Hepatocyte (in vitro differentiated cells): ENCODE data around the gene DVL1. TPM values are rescaled to one million over a fixed set of nuclear protein-coding genes. Genes with fewer than 3 reads are reported as not detected.

Source experiments
- DNase-seq: peaks from one replicate; pipeline ENCODE4 v3.0.0-alpha.2; 2016; ENCODE audit warnings: low spot score
- H2AFZ ChIP-seq: fragments of 200-600 bp; sonication (generic); 2 replicates; pipeline ENCODE4 v1.6.0; 2016; ENCODE audit warnings: antibody characterized with exemption, mild to moderate bottlenecking
- H3K27ac ChIP-seq: fragments of 200-600 bp; sonication (generic); 2 replicates; pipeline ENCODE4 v1.5.1; 2016; ENCODE audit warnings: mild to moderate bottlenecking
- H3K27me3 ChIP-seq: fragments of 200-600 bp; sonication (generic); 2 replicates; pipeline ENCODE4 v1.6.1; 2016
- H3K36me3 ChIP-seq: fragments of 200-600 bp; sonication (generic); replicated peaks from 2 replicates; pipeline ENCODE4 v1.5.1; 2016; ENCODE audit warnings: low read depth; ENCODE audit not compliant: insufficient read depth
- H3K4me1 ChIP-seq: fragments of 200-600 bp; sonication (generic); 2 replicates; pipeline ENCODE4 v1.5.1; 2016; ENCODE audit warnings: mild to moderate bottlenecking, moderate library complexity; ENCODE audit not compliant: insufficient read depth
- H3K4me2 ChIP-seq: fragments of 200-600 bp; sonication (generic); 2 replicates; pipeline ENCODE4 v1.6.0; 2016
- H3K4me3 ChIP-seq: fragments of 200-600 bp; sonication (generic); 2 replicates; pipeline ENCODE4 v1.5.1; 2016; ENCODE audit warnings: mild to moderate bottlenecking
- H3K79me2 ChIP-seq: fragments of 200-600 bp; sonication (generic); 2 replicates; pipeline ENCODE4 v1.6.0; 2017; ENCODE audit warnings: mild to moderate bottlenecking
- H3K9me2 ChIP-seq: fragments of 200-600 bp; sonication (generic); replicated peaks from 2 replicates; pipeline ENCODE4 v1.6.0; 2017; ENCODE audit warnings: mild to moderate bottlenecking; ENCODE audit not compliant: insufficient read depth
- H3K9me3 ChIP-seq: fragments of 200-600 bp; sonication (generic); 2 replicates; pipeline ENCODE4 v1.5.1; 2016; ENCODE audit warnings: low read depth, mild to moderate bottlenecking
- H4K20me1 ChIP-seq: fragments of 200-600 bp; sonication (generic); 2 replicates; pipeline ENCODE4 v1.6.0; 2016; ENCODE audit warnings: mild to moderate bottlenecking; ENCODE audit not compliant: insufficient read depth, poor library complexity, severe bottlenecking
- EZH2 ChIP-seq: fragments of 200-600 bp; sonication (generic); IDR thresholded peaks from 2 replicates; pipeline ENCODE4 v1.6.1; 2016; ENCODE audit warnings: antibody characterized with exemption, mild to moderate bottlenecking, borderline replicate concordance
- EZH2phosphoT487 ChIP-seq: fragments of 200-600 bp; sonication (generic); IDR thresholded peaks from one replicate; pipeline ENCODE4 v1.6.1; 2018; ENCODE audit warnings: antibody characterized with exemption, mild to moderate bottlenecking, low read depth, moderate library complexity; ENCODE audit not compliant: unreplicated experiment, severe bottlenecking
- WGBS: methylation state at CpG from one replicate; pipeline ENCODE4 v1.1.6; 2016; ENCODE audit warnings: low lambda C conversion rate; ENCODE audit errors: missing lambda C conversion rate; 5-methylcytosine and 5-hydroxymethylcytosine counted together
- polyA plus RNA-seq: library from polyadenylated mRNA; unstranded; fragments of >200 nt; fragmentation: Nextera tagmentation; extraction: Ambion mirVana; gene quantifications from 2 replicates; pipeline ENCODE4 v1.2.1, GENCODE V29; 2016
- total RNA-seq: library from RNA; depleted of rRNA; stranded (reverse); fragments of >200 nt; gene quantifications from 2 replicates; pipeline ENCODE4 v1.2.3, GENCODE V29; 2014
- TF ChIP-seq, protein P1 (sequence below): fragments of 200-600 bp; sonication (generic); IDR thresholded peaks from 2 replicates; pipeline ENCODE4 v1.5.1; 2016; ENCODE audit warnings: antibody characterized with exemption, mild to moderate bottlenecking; ENCODE audit not compliant: poor library complexity

The DVL1 gene
- total and polyA plus RNA-seq, 2 experiments from 2014 or later = 49.1 to 61.6 TPM

GRCh38 chr1:1354271-1355247 is 5.3 kb upstream of the DVL1 start:
- H2AFZ ChIP-seq = no peak overlapping the region
- H3K4me2 ChIP-seq = peak overlapping the region; percentile 90
- no peak overlapping the region for H3K4me3 ChIP-seq
- H3K4me1 ChIP-seq = peaks cover 39% of the 10 kb centered on the region
- no peak for DNase-seq
- peaks cover 41% of the 10 kb centered on the region for H3K79me2 ChIP-seq
- H3K27me3 ChIP-seq = no peaks in the 10 kb centered on the region
- peaks cover 16% of the 10 kb centered on the region for H4K20me1 ChIP-seq
- H3K9me3 ChIP-seq = no peaks in the 10 kb centered on the region
- no peak for TF ChIP-seq EZH2phosphoT487
- TF ChIP-seq, protein P1, sequence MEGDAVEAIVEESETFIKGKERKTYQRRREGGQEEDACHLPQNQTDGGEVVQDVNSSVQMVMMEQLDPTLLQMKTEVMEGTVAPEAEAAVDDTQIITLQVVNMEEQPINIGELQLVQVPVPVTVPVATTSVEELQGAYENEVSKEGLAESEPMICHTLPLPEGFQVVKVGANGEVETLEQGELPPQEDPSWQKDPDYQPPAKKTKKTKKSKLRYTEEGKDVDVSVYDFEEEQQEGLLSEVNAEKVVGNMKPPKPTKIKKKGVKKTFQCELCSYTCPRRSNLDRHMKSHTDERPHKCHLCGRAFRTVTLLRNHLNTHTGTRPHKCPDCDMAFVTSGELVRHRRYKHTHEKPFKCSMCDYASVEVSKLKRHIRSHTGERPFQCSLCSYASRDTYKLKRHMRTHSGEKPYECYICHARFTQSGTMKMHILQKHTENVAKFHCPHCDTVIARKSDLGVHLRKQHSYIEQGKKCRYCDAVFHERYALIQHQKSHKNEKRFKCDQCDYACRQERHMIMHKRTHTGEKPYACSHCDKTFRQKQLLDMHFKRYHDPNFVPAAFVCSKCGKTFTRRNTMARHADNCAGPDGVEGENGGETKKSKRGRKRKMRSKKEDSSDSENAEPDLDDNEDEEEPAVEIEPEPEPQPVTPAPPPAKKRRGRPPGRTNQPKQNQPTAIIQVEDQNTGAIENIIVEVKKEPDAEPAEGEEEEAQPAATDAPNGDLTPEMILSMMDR = no peak
- TF ChIP-seq EZH2 = no peak
- H3K27ac ChIP-seq = no peak overlapping the region
- no peaks in the 10 kb centered on the region for H3K9me2 ChIP-seq
- H3K36me3 ChIP-seq = no peaks in the 10 kb centered on the region
- 66% methylated on average over 83 of the region's 116 CpGs for WGBS

DNA sequence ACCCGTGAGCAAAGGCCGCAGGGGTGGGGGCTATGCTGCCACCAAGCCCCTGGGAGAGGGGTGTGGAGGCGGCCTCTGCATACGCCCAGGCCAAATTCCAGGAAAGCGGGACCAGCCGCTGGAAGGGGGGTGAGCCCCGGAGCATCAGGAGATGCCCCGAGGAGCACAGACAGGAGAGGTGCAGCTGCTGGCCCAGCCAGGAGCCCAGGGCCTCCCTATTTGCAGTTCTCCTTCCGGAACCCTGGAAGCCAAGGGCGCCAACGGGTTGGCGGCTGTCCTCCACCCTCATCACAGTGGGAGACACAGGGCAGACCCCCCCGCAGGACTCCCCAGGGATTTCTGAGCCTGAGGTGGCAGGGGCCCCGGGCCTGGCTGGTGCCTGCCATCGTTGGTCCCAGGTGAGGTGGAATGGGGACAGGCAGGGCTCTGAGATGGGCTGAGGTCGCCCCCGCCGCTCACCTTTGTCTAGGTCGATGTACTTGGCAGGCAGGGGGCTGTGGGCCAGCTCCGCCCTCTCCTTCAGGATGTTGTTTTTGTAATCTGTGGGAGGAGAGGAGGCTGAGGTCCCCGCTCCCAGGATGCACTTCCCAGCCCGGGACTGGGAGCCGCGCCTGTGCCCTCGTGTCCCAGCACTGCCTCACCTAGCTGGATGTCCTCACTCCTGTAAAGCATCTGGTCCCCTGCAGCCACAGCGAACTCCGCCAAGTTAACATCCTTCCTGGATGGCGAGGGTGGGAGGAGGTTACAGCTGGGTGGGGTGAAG is 4.4 kb upstream of the DVL1 start:
- Histone ChIP-seq H4K20me1 (peaks cover 16% of the 10 kb centered on the region), H3K27ac (no peak overlapping the region), H3K9me3 (no peaks in the 10 kb centered on the region), H3K4me3 (no peak overlapping the region), H3K27me3 (no peaks in the 10 kb centered on the region), H3K4me1 (peaks cover 29% of the 10 kb centered on the region), H3K79me2 (peaks cover 44% of the 10 kb centered on the region), H3K4me2 (no peak overlapping the region), H3K36me3 (no peaks in the 10 kb centered on the region), H3K9me2 (no peaks in the 10 kb centered on the region), H2AFZ (no peak overlapping the region)
- 72% methylated on average over 22 of the region's 28 CpGs for WGBS
- TF ChIP-seq EZH2phosphoT487 = no peak
- TF ChIP-seq, protein P1 = no peak
- TF ChIP-seq EZH2 = no peak
- DNase-seq = no peak

DNA sequence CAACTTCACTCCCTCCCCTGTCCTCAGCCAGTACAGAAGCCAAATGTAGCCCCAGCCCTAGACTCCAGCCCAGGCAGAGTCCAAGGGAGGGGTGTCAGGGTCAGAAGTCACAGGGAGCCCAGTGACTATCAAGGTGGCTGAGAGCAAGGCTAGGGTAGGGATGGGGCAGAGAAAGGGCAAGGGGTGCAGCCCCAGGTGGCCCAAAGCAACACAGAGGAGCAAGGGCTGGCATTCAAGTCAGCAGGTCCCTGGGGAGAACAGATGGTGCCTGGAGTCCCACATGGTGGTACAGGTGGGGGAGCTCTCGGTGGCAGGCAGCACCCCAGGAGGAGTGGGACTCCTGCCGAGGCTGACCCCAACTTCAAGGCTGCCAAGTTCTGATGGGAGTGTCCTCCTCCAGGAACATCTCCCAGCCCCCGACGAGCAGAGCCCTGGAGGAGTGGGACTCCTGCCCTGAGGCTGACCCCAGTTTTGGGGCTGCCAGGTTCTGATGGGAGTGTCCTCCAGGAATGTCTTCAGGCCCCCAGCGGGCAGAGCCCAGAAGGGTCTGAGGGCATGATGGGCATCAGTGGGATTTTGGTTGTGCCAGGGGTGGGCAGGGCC is 3.7 kb upstream of the DVL1 start:
- no peaks in the 10 kb centered on the region for H3K36me3 ChIP-seq
- H3K4me2 ChIP-seq = no peak overlapping the region
- H2AFZ ChIP-seq = no peak overlapping the region
- TF ChIP-seq EZH2phosphoT487 = no peak
- no peak for TF ChIP-seq EZH2
- TF ChIP-seq, protein P1 = no peak
- H3K9me3 ChIP-seq = no peaks in the 10 kb centered on the region
- whole genome bisulfite sequencing = 44% methylated on average over 3 of the region's 5 CpGs
- DNase-seq = no peak
- H3K9me2 ChIP-seq = no peaks in the 10 kb centered on the region
- H3K4me3 ChIP-seq = no peak overlapping the region
- peaks cover 34% of the 10 kb centered on the region for H3K4me1 ChIP-seq
- H3K79me2 ChIP-seq = peaks cover 48% of the 10 kb centered on the region
- no peaks in the 10 kb centered on the region for H3K27me3 ChIP-seq
- peaks cover 18% of the 10 kb centered on the region for H4K20me1 ChIP-seq
- H3K27ac ChIP-seq = peak overlapping the region; percentile 20
